ENCODE results near the gene GALNT16.

GALNT16 gene

GRCh38 chr14:69315301-69315700, 55.3 kb downstream of the GALNT16 start:
- Histone ChIP-seq H3K36me3 (ENCODE audit: control insufficient read depth in 1 of 2, insufficient read depth in 2 of 2, low read length in 2 of 2) (no peaks in the 10 kb centered on the region), H3K27ac (ENCODE audit: low read depth, low read length) (no peak overlapping the region), H3K4me1 (ENCODE audit: control insufficient read depth in 1 of 2, insufficient read depth in 2 of 2, low read length in 2 of 2) (peaks cover 13 to 14% of the 10 kb centered on the region in 2 donors), H3K4me3 (ENCODE audit: low read depth in 1 of 2, low read length in 2 of 2) (no peak overlapping the region), H3K27me3 (ENCODE audit: control insufficient read depth in 1 of 2, insufficient read depth in 2 of 2, low read length in 2 of 2) (no peaks in the 10 kb centered on the region), H3K9me3 (ENCODE audit: control insufficient read depth in 1 of 2, low read length in 2 of 2) (no peaks in the 10 kb centered on the region), H3K9ac (ENCODE audit: low read depth in 1 of 2, low read length in 2 of 2) (no peak overlapping the region)

- Histone ChIP-seq H3K27ac (ENCODE audit: low read depth, low read length) (no peak overlapping the region), H3K9ac (ENCODE audit: low read depth in 1 of 2, low read length in 2 of 2) (no peak overlapping the region), H3K27me3 (ENCODE audit: control insufficient read depth in 1 of 2, insufficient read depth in 2 of 2, low read length in 2 of 2) (no peaks in the 10 kb centered on the region), H3K36me3 (ENCODE audit: control insufficient read depth in 1 of 2, insufficient read depth in 2 of 2, low read length in 2 of 2) (no peaks in the 10 kb centered on the region), H3K4me1 (ENCODE audit: control insufficient read depth in 1 of 2, insufficient read depth in 2 of 2, low read length in 2 of 2) (peaks cover 13 to 14% of the 10 kb centered on the region in 2 donors), H3K9me3 (ENCODE audit: control insufficient read depth in 1 of 2, low read length in 2 of 2) (no peaks in the 10 kb centered on the region), H3K4me3 (ENCODE audit: low read depth in 1 of 2, low read length in 2 of 2) (no peak overlapping the region)
Measured at GRCh38 chr14:69316449-69317101, 56.6 kb downstream of the GALNT16 start.

GRCh38 chr14:69317102-69317755, 57.3 kb downstream of the GALNT16 start:
- Histone ChIP-seq H3K9ac (ENCODE audit: low read depth in 1 of 2, low read length in 2 of 2) (no peak overlapping the region), H3K4me3 (ENCODE audit: low read depth in 1 of 2, low read length in 2 of 2) (no peak overlapping the region), H3K36me3 (ENCODE audit: control insufficient read depth in 1 of 2, insufficient read depth in 2 of 2, low read length in 2 of 2) (no peaks in the 10 kb centered on the region), H3K27me3 (ENCODE audit: control insufficient read depth in 1 of 2, insufficient read depth in 2 of 2, low read length in 2 of 2) (no peaks in the 10 kb centered on the region), H3K27ac (ENCODE audit: low read depth, low read length) (peak overlapping the region; percentile 40), H3K9me3 (ENCODE audit: control insufficient read depth in 1 of 2, low read length in 2 of 2) (no peaks in the 10 kb centered on the region), H3K4me1 (ENCODE audit: control insufficient read depth in 1 of 2, insufficient read depth in 2 of 2, low read length in 2 of 2) (peaks cover 13 to 14% of the 10 kb centered on the region in 2 donors)

- Histone ChIP-seq H3K4me3 (ENCODE audit: low read depth in 1 of 2, low read length in 2 of 2) (no peak overlapping the region), H3K27me3 (ENCODE audit: control insufficient read depth in 1 of 2, insufficient read depth in 2 of 2, low read length in 2 of 2) (no peaks in the 10 kb centered on the region), H3K4me1 (ENCODE audit: control insufficient read depth in 1 of 2, insufficient read depth in 2 of 2, low read length in 2 of 2) (peaks cover 13 to 14% of the 10 kb centered on the region in 2 donors), H3K27ac (ENCODE audit: low read depth, low read length) (peak overlapping the region; percentile 40), H3K9me3 (ENCODE audit: control insufficient read depth in 1 of 2, low read length in 2 of 2) (no peaks in the 10 kb centered on the region), H3K9ac (ENCODE audit: low read depth in 1 of 2, low read length in 2 of 2) (no peak overlapping the region), H3K36me3 (ENCODE audit: control insufficient read depth in 1 of 2, insufficient read depth in 2 of 2, low read length in 2 of 2) (no peaks in the 10 kb centered on the region)
Measured at GRCh38 chr14:69317780-69318179, 57.8 kb downstream of the GALNT16 start.

DNA sequence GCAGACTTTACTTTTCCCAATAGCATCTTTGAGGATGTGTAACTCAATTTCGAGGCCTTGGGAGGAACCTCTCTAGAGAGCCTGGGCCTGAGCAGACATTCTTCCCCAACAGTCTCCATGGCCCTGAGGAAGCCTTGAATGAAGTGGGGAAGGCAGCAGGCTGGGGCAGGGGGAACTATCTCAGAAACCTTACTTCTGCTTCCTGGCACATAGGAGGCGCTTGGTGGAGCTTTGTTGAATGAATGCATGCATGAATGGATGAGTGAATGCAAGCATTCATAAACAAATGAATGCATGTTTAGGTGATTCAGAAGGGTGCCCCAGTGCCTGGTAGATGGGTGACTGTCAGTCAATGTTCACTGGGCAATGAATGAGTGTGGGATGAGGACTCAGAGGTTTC, 58.3 kb downstream of the GALNT16 start:
- no peaks in the 10 kb centered on the region for H3K9me3 ChIP-seq (ENCODE audit: control insufficient read depth in 1 of 2, low read length in 2 of 2)
- no peaks in the 10 kb centered on the region for H3K27me3 ChIP-seq (ENCODE audit: control insufficient read depth in 1 of 2, insufficient read depth in 2 of 2, low read length in 2 of 2)
- no peak overlapping the region for H3K4me3 ChIP-seq (ENCODE audit: low read depth in 1 of 2, low read length in 2 of 2)
- no peak overlapping the region for H3K27ac ChIP-seq (ENCODE audit: low read depth, low read length)
- H3K4me1 ChIP-seq (ENCODE audit: control insufficient read depth in 1 of 2, insufficient read depth in 2 of 2, low read length in 2 of 2) = peaks cover 13 to 14% of the 10 kb centered on the region in 2 donors
- no peaks in the 10 kb centered on the region for H3K36me3 ChIP-seq (ENCODE audit: control insufficient read depth in 1 of 2, insufficient read depth in 2 of 2, low read length in 2 of 2)
- no peak overlapping the region for H3K9ac ChIP-seq (ENCODE audit: low read depth in 1 of 2, low read length in 2 of 2)

DNA sequence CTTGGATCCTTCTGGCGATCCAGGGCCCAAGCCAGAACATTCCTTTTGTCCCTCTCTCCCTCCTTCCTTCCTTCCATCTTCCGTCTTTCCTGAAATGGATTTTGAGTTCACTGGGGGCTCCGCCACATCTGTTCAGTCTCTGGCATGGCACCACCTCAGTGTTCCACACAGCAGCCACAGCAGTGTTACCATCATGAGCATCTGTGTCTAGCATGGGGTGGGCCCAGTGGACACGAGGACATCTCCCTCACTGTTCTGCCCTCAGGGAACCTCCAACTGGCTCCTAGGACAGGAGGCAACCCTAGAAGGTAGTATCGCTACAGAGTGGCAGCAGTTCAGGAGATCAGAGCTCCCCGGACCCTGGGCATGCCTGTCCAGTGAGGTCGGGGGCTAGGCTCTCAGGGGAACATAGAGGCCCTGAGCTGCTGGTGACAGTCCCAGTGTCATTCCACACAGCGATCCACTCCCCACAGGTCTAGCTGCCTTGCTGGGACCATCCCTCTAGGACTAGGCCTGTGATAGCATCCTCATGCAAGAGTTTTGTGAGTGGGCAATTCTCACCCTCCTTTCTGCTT, 59.0 kb downstream of the GALNT16 start:
- Histone ChIP-seq H3K27me3 (ENCODE audit: control insufficient read depth in 1 of 2, insufficient read depth in 2 of 2, low read length in 2 of 2) (no peaks in the 10 kb centered on the region), H3K36me3 (ENCODE audit: control insufficient read depth in 1 of 2, insufficient read depth in 2 of 2, low read length in 2 of 2) (no peaks in the 10 kb centered on the region), H3K4me3 (ENCODE audit: low read depth in 1 of 2, low read length in 2 of 2) (no peak overlapping the region), H3K9ac (ENCODE audit: low read depth in 1 of 2, low read length in 2 of 2) (no peak overlapping the region), H3K27ac (ENCODE audit: low read depth, low read length) (no peak overlapping the region), H3K4me1 (ENCODE audit: control insufficient read depth in 1 of 2, insufficient read depth in 2 of 2, low read length in 2 of 2) (peaks cover 13 to 14% of the 10 kb centered on the region in 2 donors), H3K9me3 (ENCODE audit: control insufficient read depth in 1 of 2, low read length in 2 of 2) (no peaks in the 10 kb centered on the region)

GRCh38 chr14:69319911-69320310, 60.0 kb downstream of the GALNT16 start:
- Histone ChIP-seq H3K27me3 (ENCODE audit: control insufficient read depth in 1 of 2, insufficient read depth in 2 of 2, low read length in 2 of 2) (no peaks in the 10 kb centered on the region), H3K27ac (ENCODE audit: low read depth, low read length) (no peak overlapping the region), H3K9ac (ENCODE audit: low read depth in 1 of 2, low read length in 2 of 2) (no peak overlapping the region), H3K4me1 (ENCODE audit: control insufficient read depth in 1 of 2, insufficient read depth in 2 of 2, low read length in 2 of 2) (peaks cover 13 to 14% of the 10 kb centered on the region in 2 donors), H3K36me3 (ENCODE audit: control insufficient read depth in 1 of 2, insufficient read depth in 2 of 2, low read length in 2 of 2) (no peaks in the 10 kb centered on the region), H3K4me3 (ENCODE audit: low read depth in 1 of 2, low read length in 2 of 2) (no peak overlapping the region), H3K9me3 (ENCODE audit: control insufficient read depth in 1 of 2, low read length in 2 of 2) (no peaks in the 10 kb centered on the region)

DNA sequence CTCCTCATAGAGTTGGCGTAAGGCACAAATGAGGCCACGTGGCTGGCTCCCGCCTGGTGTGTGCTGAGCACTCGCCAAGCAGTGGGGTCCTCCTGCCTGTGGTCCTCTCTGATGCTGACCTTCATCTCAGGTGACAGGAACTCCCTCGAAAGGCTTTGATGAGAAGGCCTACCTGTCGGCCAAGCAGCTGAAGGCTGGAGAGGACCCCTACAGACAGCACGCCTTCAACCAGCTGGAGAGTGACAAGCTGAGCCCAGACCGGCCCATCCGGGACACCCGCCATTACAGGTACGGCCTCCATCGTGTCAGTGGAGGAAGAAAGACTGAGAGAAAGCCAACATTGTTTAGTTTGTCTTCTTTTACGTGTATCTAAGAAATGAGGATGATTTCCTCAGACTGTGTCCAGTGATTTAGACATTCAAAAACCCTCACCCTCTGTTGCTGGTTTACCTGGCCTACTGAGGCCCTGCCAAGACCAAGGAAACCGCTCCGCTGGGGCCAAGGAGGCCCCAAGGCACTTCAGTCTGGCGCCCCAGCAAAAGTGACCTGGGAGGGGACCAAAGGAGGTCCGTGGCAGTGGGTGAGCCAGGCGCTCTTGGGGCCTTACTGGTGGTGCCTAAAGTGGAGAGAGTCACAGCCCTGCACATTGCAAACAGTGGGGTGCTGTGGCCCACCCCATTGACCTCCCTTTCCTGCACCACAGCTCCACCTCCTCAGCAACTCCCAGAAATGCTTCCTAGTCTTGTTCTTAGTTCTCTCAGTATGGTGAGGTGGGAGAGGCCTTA, 60.8 kb downstream of the GALNT16 start:
- Histone ChIP-seq H3K36me3 (ENCODE audit: control insufficient read depth in 1 of 2, insufficient read depth in 2 of 2, low read length in 2 of 2) (no peaks in the 10 kb centered on the region), H3K9me3 (ENCODE audit: control insufficient read depth in 1 of 2, low read length in 2 of 2) (no peaks in the 10 kb centered on the region), H3K27ac (ENCODE audit: low read depth, low read length) (no peak overlapping the region), H3K9ac (ENCODE audit: low read depth in 1 of 2, low read length in 2 of 2) (no peak overlapping the region), H3K4me1 (ENCODE audit: control insufficient read depth in 1 of 2, insufficient read depth in 2 of 2, low read length in 2 of 2) (peaks cover 8 to 10% of the 10 kb centered on the region in 2 donors), H3K27me3 (ENCODE audit: control insufficient read depth in 1 of 2, insufficient read depth in 2 of 2, low read length in 2 of 2) (no peaks in the 10 kb centered on the region), H3K4me3 (ENCODE audit: low read depth in 1 of 2, low read length in 2 of 2) (no peak overlapping the region)

DNA sequence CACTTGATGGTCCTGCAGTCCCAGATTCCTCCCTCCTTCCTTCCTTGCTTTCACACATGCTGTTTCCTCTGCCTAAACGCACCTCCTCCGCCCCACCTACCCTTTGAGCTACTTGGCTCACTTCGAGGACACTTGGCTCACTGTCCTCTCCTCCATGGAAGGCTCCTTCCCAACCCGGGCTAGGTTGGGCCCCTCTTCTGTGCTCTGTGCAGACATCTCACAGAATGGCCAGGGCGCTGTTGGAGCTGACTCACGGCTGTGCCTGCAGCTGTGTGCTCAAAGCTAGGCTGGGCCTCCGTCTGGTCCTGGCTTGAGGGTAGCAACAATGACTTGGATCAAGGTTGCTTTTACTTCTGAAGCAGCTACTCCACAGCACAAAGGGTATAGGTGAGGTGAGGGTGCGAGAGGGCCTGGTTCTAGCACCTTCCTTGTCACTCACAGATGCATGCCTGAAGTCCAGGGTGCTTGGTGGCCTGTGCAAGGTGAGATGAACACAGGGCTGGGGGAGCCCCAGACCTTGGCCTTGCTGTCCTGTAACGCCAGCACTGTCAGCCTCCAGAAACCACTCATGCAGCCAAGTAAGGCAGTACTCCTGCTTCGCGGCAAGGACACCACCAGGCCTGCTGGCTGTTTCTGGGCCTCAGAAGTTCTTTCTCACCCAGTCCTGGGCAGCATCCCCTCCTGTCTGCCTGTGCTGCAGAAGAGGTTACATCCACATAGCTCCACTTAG, 61.8 kb downstream of the GALNT16 start:
- Histone ChIP-seq H3K9me3 (ENCODE audit: control insufficient read depth in 1 of 2, low read length in 2 of 2) (no peaks in the 10 kb centered on the region), H3K27me3 (ENCODE audit: control insufficient read depth in 1 of 2, insufficient read depth in 2 of 2, low read length in 2 of 2) (no peaks in the 10 kb centered on the region), H3K4me1 (ENCODE audit: control insufficient read depth in 1 of 2, insufficient read depth in 2 of 2, low read length in 2 of 2) (peaks cover 8 to 10% of the 10 kb centered on the region in 2 donors), H3K36me3 (ENCODE audit: control insufficient read depth in 1 of 2, insufficient read depth in 2 of 2, low read length in 2 of 2) (peaks cover 0 to 5% of the 10 kb centered on the region in 2 donors), H3K4me3 (ENCODE audit: low read depth in 1 of 2, low read length in 2 of 2) (no peak overlapping the region), H3K9ac (ENCODE audit: low read depth in 1 of 2, low read length in 2 of 2) (no peak overlapping the region), H3K27ac (ENCODE audit: low read depth, low read length) (no peak overlapping the region)
